HepG2 (cell line): ENCODE measurements around the gene OR2M3.

Experiments
- GATAD2A ChIP-seq: IDR thresholded peaks from 2 replicates; pipeline ENCODE4 v1.6.1; 2016
- MTA3 ChIP-seq: sonication (generic); formaldehyde crosslinking; IDR thresholded peaks from 2 replicates; pipeline ENCODE4 v1.4.0; 2020; ENCODE audit warnings: missing genetic modification reagents
- SP4 ChIP-seq: sonication (generic); formaldehyde crosslinking; IDR thresholded peaks from 2 replicates; pipeline ENCODE4 v1.8.1; 2023; ENCODE audit warnings: mild to moderate bottlenecking, missing genetic modification reagents
- TF ChIP-seq, protein P1 (sequence below): sonication (generic); formaldehyde crosslinking; IDR thresholded peaks from 2 replicates; pipeline ENCODE4 v1.5.0; 2020; ENCODE audit warnings: mild to moderate bottlenecking, missing genetic modification reagents, moderate library complexity

DNA sequence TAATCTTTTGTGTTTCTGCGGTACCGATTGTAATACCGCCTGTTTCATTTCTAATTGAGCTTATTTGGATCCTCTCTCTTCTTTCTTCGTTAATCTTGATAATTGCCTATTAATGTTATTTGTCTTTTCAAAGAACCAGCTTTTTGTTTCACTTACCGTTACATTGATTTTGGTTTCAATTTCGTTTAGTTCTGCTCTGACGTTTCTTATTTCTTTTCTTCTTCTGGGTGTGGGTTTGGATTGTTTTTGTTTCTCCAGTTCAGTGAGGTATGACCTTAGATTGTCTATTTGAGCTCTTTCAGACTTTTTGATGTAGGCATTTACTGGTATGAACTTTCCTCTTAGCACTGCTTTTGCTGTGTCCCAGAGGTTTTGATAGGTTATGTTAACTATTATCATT, 13.1 kb upstream of the OR2M3 start:
- TF ChIP-seq SP4 (CRISPR knock-in tag) (no peak), MTA3 (CRISPR knock-in tag) (no peak), GATAD2A (CRISPR knock-in tag) (no peak)
- TF ChIP-seq, protein P1, sequence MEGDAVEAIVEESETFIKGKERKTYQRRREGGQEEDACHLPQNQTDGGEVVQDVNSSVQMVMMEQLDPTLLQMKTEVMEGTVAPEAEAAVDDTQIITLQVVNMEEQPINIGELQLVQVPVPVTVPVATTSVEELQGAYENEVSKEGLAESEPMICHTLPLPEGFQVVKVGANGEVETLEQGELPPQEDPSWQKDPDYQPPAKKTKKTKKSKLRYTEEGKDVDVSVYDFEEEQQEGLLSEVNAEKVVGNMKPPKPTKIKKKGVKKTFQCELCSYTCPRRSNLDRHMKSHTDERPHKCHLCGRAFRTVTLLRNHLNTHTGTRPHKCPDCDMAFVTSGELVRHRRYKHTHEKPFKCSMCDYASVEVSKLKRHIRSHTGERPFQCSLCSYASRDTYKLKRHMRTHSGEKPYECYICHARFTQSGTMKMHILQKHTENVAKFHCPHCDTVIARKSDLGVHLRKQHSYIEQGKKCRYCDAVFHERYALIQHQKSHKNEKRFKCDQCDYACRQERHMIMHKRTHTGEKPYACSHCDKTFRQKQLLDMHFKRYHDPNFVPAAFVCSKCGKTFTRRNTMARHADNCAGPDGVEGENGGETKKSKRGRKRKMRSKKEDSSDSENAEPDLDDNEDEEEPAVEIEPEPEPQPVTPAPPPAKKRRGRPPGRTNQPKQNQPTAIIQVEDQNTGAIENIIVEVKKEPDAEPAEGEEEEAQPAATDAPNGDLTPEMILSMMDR = no peak
